Activated CD8-positive, alpha-beta T cell treated with anti-CD3 and anti-CD28 coated beads for 36 hours (primary cell): Measurements from ENCODE around the gene WIPF1. TPM values are rescaled to one million over a fixed set of nuclear protein-coding genes. Genes with fewer than 3 reads are reported as not detected.

Experiments
- ATAC-seq: fragments of 200-7000 bp; cut with Tn5 transposase; one replicate; pipeline ENCODE4 v1.10.0; 2021; ENCODE audit warnings: mild to moderate bottlenecking, moderate library complexity
- CTCF ChIA-PET: fragments of 350-600 bp; sonication (Branson Sonifier 250); formaldehyde crosslinking; loops from one replicate; lab custom pipeline; 2021; ENCODE audit warnings: antibody characterized with exemption; lab: Charles Lee
- POLR2A ChIA-PET: fragments of 350-600 bp; sonication (Branson Sonifier 250); formaldehyde crosslinking; loops from one replicate; lab custom pipeline; 2021; ENCODE audit warnings: antibody characterized with exemption; lab: Charles Lee
- DNase-seq: peaks from one replicate; pipeline ENCODE4 v3.0.0-alpha.2; 2020
- H3K27ac Mint-ChIP-seq: one replicate; pipeline ENCODE4 v1.8.0; 2021; ENCODE audit warnings: mild to moderate bottlenecking, mixed read lengths
- H3K27me3 Mint-ChIP-seq: one replicate; pipeline ENCODE4 v1.8.0; 2021; ENCODE audit warnings: mixed read lengths
- H3K36me3 Mint-ChIP-seq: one replicate; pipeline ENCODE4 v1.8.0; 2021; ENCODE audit warnings: low read depth, mixed read lengths
- H3K4me1 Mint-ChIP-seq: one replicate; pipeline ENCODE4 v1.8.0; 2021; ENCODE audit warnings: low read depth, mixed read lengths
- H3K4me3 Mint-ChIP-seq: one replicate; pipeline ENCODE4 v1.8.0; 2021; ENCODE audit warnings: mild to moderate bottlenecking, moderate library complexity, mixed read lengths
- H3K9me3 Mint-ChIP-seq: one replicate; pipeline ENCODE4 v1.8.0; 2021; ENCODE audit warnings: mixed read lengths
- CTCF ChIP-seq: fragments of 200-600 bp; IDR thresholded peaks from one replicate; pipeline ENCODE4 v1.8.0; 2022; ENCODE audit warnings: antibody characterized with exemption, mild to moderate bottlenecking
- intact Hi-C: fragments of 100-400 bp; cut with micrococcal nuclease; formaldehyde crosslinking; loops from one replicate; pipeline ENCODE4 v1.10.0; 2022
- total RNA-seq, 2 experiments: library from RNA; stranded (reverse); gene quantifications; one replicate each; pipeline ENCODE4 v1.2.3, GENCODE V29; 2021

Gene WIPF1
- total RNA-seq, 2 experiments from 2014 or later, result 361 to 365 TPM

GRCh38 chr2:174607584-174607983 lies 10.0 kb upstream of the WIPF1 start:
- POLR2A ChIA-PET, result interaction anchor here (0.7 to 20.8 kb wide), 8 partner anchors 8 to 122 kb away, joined by 3 to 283 read pairs (median 3); partner anchors contain the start of gene WIPF1
- H3K4me3 Mint-ChIP-seq, result peak overlapping the region; percentile 44
- intact Hi-C loops, result loop anchor here (5.0 kb wide), 1 partner anchor 80 kb away; no protein-coding TSS in a partner anchor
- CTCF ChIA-PET, result interaction anchor here (1.1 to 13.7 kb wide), 9 partner anchors 10 to 80 kb away, joined by 3 to 101 read pairs (median 8); partner anchors contain the start of gene WIPF1
- no peak for TF ChIP-seq CTCF
- H3K4me1 Mint-ChIP-seq, result peaks cover 92% of the 10 kb centered on the region
- DNase-seq, result no peak
- H3K36me3 Mint-ChIP-seq, result peaks cover 45% of the 10 kb centered on the region
- H3K27me3 Mint-ChIP-seq, result no peaks in the 10 kb centered on the region
- H3K27ac Mint-ChIP-seq, result peak overlapping the region; percentile 100
- H3K9me3 Mint-ChIP-seq, result peaks cover 1% of the 10 kb centered on the region
- no peak for ATAC-seq

- ChIA-PET POLR2A (interaction anchor here (0.6 to 20.8 kb wide), 5 partner anchors 10 to 26 kb away, joined by 3 to 283 read pairs (median 4); partner anchors contain the start of gene WIPF1), CTCF (interaction anchor here (0.9 to 13.7 kb wide), 11 partner anchors 9 to 146 kb away, joined by 3 to 101 read pairs (median 4); partner anchors contain the start of gene WIPF1)
- ATAC-seq, result peak; percentile 55
- H3K36me3 Mint-ChIP-seq, result peaks cover 44% of the 10 kb centered on the region
- peak; percentile 73 for DNase-seq
- intact Hi-C loops, result loop anchor here (5.0 kb wide), 1 partner anchor 81 kb away; no protein-coding TSS in a partner anchor
- peaks cover 1% of the 10 kb centered on the region for H3K9me3 Mint-ChIP-seq
- no peak for TF ChIP-seq CTCF
- no peaks in the 10 kb centered on the region for H3K27me3 Mint-ChIP-seq
- H3K4me1 Mint-ChIP-seq, result peaks cover 94% of the 10 kb centered on the region
- H3K27ac Mint-ChIP-seq, result peak overlapping the region; percentile 100
- peak overlapping the region; percentile 33 for H3K4me3 Mint-ChIP-seq
Measured at GRCh38 chr2:174606336-174606735, 8.7 kb upstream of the WIPF1 start.

GRCh38 chr2:174605687-174606086 lies 8.1 kb upstream of the WIPF1 start:
- no peaks in the 10 kb centered on the region for H3K27me3 Mint-ChIP-seq

GRCh38 chr2:174603280-174603679 lies 5.7 kb upstream of the WIPF1 start:
- H3K4me3 Mint-ChIP-seq, result no peak overlapping the region
- peaks cover 54% of the 10 kb centered on the region for H3K36me3 Mint-ChIP-seq
- H3K9me3 Mint-ChIP-seq, result peaks cover 10% of the 10 kb centered on the region
- H3K4me1 Mint-ChIP-seq, result peaks cover 91% of the 10 kb centered on the region
- no peaks in the 10 kb centered on the region for H3K27me3 Mint-ChIP-seq
- intact Hi-C loops, result no loop called here
- CTCF ChIA-PET, result interaction anchor here (0.8 to 13.7 kb wide), 21 partner anchors 9 to 402 kb away, joined by 3 to 102 read pairs (median 6); partner anchors contain the start of gene CHN1
- peak; percentile 76 for TF ChIP-seq CTCF
- ATAC-seq, result peak; percentile 61
- peak overlapping the region; percentile 77 for H3K27ac Mint-ChIP-seq
- POLR2A ChIA-PET, result interaction anchor here (0.9 to 20.8 kb wide), 5 partner anchors 9 to 116 kb away, joined by 3 to 283 read pairs (median 7); partner anchors contain the start of gene GPR155
- DNase-seq, result peak; percentile 79

More at GRCh38 chr2:174605687-174606086, 8.1 kb upstream of the WIPF1 start:
- peak; percentile 21 for ATAC-seq
- ChIA-PET POLR2A (interaction anchor here (0.6 to 20.8 kb wide), 4 partner anchors 10 to 24 kb away, joined by 3 to 283 read pairs (median 92); partner anchors contain the start of gene WIPF1), CTCF (interaction anchor here (0.9 to 13.7 kb wide), 8 partner anchors 8 to 145 kb away, joined by 3 to 101 read pairs (median 4); partner anchors contain the start of gene WIPF1)
- Mint-ChIP-seq H3K36me3 (peaks cover 46% of the 10 kb centered on the region), H3K4me3 (no peak overlapping the region), H3K27ac (peak overlapping the region; percentile 100), H3K9me3 (peaks cover 1% of the 10 kb centered on the region), H3K4me1 (peaks cover 92% of the 10 kb centered on the region)
- TF ChIP-seq CTCF, result peak; percentile 83
- no peak for DNase-seq
- intact Hi-C loops, result loop anchor here (5.0 kb wide), 1 partner anchor 82 kb away; no protein-coding TSS in a partner anchor

GRCh38 chr2:174602745-174603144 lies 5.1 kb upstream of the WIPF1 start:
- no peak for ATAC-seq
- POLR2A ChIA-PET, result interaction anchor here (0.9 to 20.8 kb wide), 5 partner anchors 9 to 116 kb away, joined by 3 to 283 read pairs (median 7); partner anchors contain the start of gene GPR155
- H3K4me3 Mint-ChIP-seq, result no peak overlapping the region
- intact Hi-C loops, result no loop called here
- CTCF ChIA-PET, result interaction anchor here (0.8 to 13.7 kb wide), 22 partner anchors 8 to 403 kb away, joined by 3 to 102 read pairs (median 6); partner anchors contain the start of gene CHN1
- H3K4me1 Mint-ChIP-seq, result peaks cover 89% of the 10 kb centered on the region
- DNase-seq, result no peak
- peaks cover 53% of the 10 kb centered on the region for H3K36me3 Mint-ChIP-seq
- peaks cover 10% of the 10 kb centered on the region for H3K9me3 Mint-ChIP-seq
- H3K27me3 Mint-ChIP-seq, result no peaks in the 10 kb centered on the region
- H3K27ac Mint-ChIP-seq, result peak overlapping the region; percentile 77
- no peak for TF ChIP-seq CTCF
